ENCODE measurements around the gene APP.

APP gene

DNA sequence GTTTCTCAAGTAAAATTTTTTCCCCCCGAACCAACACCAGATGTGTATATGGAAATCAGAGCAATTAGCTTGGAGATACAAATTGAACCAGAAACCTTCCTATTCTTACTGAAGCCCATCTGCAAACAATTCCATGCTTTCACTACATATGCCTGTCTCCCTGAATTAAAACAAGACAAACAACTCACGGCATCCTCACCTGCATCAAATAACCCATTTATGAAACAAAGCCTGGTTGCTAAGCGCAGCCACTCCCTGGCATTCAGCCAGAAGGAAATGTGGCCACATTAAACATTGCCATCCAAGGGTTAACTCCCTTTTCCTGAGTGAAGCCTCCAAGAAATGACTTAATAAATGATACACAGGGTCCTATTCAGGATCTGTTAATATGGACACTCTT lies 55.3 kb downstream of the APP start:
- DNase-seq (ENCODE audit: low spot score) = no peak
- in situ Hi-C loops (cut with MboI; ENCODE audit: low pct_unique_long_range_greater_than_20kb, low sequenced_read_pairs, unreplicated experiment) = no loop called here
- TF ChIP-seq, protein P1, sequence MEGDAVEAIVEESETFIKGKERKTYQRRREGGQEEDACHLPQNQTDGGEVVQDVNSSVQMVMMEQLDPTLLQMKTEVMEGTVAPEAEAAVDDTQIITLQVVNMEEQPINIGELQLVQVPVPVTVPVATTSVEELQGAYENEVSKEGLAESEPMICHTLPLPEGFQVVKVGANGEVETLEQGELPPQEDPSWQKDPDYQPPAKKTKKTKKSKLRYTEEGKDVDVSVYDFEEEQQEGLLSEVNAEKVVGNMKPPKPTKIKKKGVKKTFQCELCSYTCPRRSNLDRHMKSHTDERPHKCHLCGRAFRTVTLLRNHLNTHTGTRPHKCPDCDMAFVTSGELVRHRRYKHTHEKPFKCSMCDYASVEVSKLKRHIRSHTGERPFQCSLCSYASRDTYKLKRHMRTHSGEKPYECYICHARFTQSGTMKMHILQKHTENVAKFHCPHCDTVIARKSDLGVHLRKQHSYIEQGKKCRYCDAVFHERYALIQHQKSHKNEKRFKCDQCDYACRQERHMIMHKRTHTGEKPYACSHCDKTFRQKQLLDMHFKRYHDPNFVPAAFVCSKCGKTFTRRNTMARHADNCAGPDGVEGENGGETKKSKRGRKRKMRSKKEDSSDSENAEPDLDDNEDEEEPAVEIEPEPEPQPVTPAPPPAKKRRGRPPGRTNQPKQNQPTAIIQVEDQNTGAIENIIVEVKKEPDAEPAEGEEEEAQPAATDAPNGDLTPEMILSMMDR (IDR thresholded peaks at IDR 0.05; ENCODE audit: extremely low read depth, insufficient read depth, missing control alignments) = no peak

DNA sequence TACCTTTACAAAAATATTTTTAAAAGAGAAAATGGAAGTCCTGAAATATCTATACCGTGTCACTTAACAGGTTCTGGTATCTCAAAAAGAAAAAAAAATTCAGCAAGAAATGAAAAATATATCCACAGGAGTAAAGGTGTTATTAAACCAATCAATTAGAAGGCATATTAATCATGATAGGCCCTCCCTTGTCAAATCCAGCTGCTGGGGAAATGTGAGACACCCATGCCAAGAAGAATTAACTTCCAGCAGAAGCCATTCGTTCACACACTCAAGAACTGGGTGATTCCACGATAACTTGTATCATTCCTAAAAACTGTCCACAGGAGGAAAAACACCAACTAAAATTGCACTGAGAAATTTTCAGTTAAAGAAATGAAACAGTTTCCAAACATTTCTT lies 57.6 kb downstream of the APP start:
- TF ChIP-seq, protein P1 (IDR thresholded peaks at IDR 0.05; ENCODE audit: extremely low read depth, insufficient read depth, missing control alignments) = no peak
- DNase-seq (ENCODE audit: low spot score) = no peak
- in situ Hi-C loops (cut with MboI; ENCODE audit: low pct_unique_long_range_greater_than_20kb, low sequenced_read_pairs, unreplicated experiment) = no loop called here

DNA sequence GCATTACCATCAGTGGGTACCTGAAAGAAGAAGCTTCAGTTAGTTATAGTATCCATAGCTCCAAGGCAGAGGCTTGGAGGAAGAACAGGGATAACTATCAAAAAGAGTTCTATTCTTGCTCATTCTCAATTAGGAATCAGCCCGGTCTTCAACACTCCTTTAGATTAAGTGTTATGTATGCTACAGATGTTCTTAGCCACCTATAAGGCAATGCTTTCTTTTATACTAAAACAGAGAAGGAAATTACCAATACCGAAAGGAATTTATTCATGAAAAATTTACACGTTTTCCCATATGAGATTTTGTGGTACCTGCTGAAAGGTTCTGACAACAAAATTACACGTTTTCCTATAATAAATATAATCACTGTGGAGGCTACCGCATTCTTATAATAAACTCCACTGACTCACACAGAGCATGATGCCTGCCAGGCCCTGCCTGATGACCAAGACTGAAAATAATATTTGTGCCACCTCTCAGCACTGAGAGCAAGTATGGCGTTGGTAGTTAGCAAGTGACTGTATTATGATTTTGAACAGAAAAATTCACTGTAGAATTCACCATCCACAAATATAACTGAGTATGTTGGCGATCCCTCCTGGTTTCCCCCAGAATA lies 58.3 kb downstream of the APP start:
- TF ChIP-seq, protein P1 (IDR thresholded peaks at IDR 0.05; ENCODE audit: extremely low read depth, insufficient read depth, missing control alignments) = no peak
- DNase-seq (ENCODE audit: low spot score) = no peak
- in situ Hi-C loops (cut with MboI; ENCODE audit: low pct_unique_long_range_greater_than_20kb, low sequenced_read_pairs, unreplicated experiment) = no loop called here

DNA sequence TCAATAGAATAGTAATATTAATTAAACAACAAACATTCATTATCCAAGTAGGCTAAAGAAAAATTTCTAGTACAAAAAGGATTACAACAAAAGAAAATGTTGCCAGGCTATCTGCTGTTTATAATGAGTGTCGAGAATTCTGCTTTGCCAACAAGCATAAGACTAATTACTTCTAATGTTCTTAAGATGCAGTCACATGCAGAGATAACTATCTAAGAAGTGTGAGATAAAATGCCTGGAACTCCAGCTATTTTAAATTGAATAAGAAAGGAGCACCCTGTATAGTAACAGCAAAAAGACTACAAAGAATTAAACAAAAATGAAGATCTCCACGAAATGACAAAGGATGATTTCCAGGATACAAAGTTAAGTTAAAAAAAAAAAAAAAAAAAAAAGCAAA lies 59.9 kb downstream of the APP start:
- TF ChIP-seq, protein P1 (IDR thresholded peaks at IDR 0.05; ENCODE audit: extremely low read depth, insufficient read depth, missing control alignments) = no peak
- in situ Hi-C loops (cut with MboI; ENCODE audit: low pct_unique_long_range_greater_than_20kb, low sequenced_read_pairs, unreplicated experiment) = no loop called here
- DNase-seq (ENCODE audit: low spot score) = no peak

DNA sequence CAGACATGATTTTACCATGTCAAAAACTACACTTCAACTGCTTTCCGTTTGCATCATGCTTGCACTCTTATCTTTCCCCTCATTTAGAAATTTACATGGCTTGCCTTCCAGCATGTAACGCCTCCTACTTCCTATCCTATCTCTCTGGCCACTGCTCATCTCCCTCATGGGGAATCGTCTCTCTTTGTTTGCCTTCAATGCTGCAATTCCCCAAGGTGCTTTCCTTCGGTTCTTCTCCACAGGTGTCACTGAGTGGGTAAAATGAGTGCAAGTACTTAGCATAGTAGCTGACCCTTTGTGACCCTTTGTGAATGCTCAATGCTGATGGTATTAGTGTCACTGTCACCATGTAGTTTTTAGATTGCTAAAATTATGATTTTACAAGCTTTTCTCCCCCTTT lies 63.1 kb downstream of the APP start:
- TF ChIP-seq, protein P1 (IDR thresholded peaks at IDR 0.05; ENCODE audit: extremely low read depth, insufficient read depth, missing control alignments) = no peak
- DNase-seq (ENCODE audit: low spot score) = no peak
- in situ Hi-C loops (cut with MboI; ENCODE audit: low pct_unique_long_range_greater_than_20kb, low sequenced_read_pairs, unreplicated experiment) = no loop called here

DNA sequence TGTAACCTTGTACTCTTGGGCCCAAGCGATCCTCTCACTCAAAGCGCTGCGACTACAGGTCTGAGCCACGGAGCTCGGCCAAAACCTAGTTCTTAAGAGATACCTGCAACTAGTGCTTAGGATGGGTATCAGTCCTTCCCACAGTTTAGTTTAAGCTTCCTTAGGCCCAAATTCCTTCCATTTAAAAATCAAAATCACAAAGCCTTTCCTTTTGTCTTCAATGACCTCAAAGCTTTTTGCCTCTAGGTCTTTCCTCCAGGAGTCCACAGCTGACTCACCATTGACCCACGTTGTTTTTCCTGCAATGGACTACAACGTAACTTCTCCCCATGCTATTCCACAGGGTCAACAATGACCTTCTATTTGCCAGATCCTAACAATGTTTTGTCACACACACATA lies 64.0 kb downstream of the APP start:
- in situ Hi-C loops (cut with MboI; ENCODE audit: low pct_unique_long_range_greater_than_20kb, low sequenced_read_pairs, unreplicated experiment) = no loop called here
- TF ChIP-seq, protein P1 (IDR thresholded peaks at IDR 0.05; ENCODE audit: extremely low read depth, insufficient read depth, missing control alignments) = no peak
- no peak for DNase-seq (ENCODE audit: low spot score)

DNA sequence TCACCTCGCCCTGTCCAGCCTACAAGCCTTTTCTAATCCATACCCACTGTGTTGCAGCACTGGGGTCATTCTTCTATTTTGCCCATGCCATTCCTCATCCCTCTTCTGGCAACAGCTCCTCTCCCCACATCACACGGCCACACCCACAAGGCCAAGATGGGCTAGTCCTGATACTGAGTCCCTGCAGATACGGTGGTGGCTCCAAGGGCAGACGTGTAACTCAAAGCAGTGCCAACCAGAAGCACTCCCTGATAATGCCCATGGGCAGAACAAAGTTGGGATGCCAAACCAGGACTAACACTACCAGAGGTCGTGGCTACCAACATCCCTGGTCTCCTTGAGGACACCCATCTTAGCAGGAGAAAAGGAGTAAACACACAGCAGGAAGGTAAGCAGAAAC lies 64.8 kb downstream of the APP start:
- DNase-seq (ENCODE audit: low spot score) = no peak
- in situ Hi-C loops (cut with MboI; ENCODE audit: low pct_unique_long_range_greater_than_20kb, low sequenced_read_pairs, unreplicated experiment) = no loop called here
- TF ChIP-seq, protein P1 (IDR thresholded peaks at IDR 0.05; ENCODE audit: extremely low read depth, insufficient read depth, missing control alignments) = no peak

All from GM13977 (cell line).